ENCODE data around the gene GPC4. TPM values are rescaled to one million over a fixed set of nuclear protein-coding genes. Genes with fewer than 3 reads are reported as not detected.

The GPC4 gene
- total RNA-seq, 1 experiment from 2014 or later, result 1.2 TPM

- Histone ChIP-seq H3K36me3 (ENCODE audit: control insufficient read depth, insufficient read depth, low read length) (no peaks in the 10 kb centered on the region), H3K4me3 (ENCODE audit: low read depth, low read length) (no peak overlapping the region), H3K9me3 (no peaks in the 10 kb centered on the region), H3K27me3 (replicated peaks; ENCODE audit: control insufficient read depth, insufficient read depth, low read length) (no peaks in the 10 kb centered on the region), H3K4me1 (no peaks in the 10 kb centered on the region)
- H3K27ac Mint-ChIP-seq (ENCODE audit: unreplicated experiment), result no peak overlapping the region
- intact Hi-C loops (cut with micrococcal nuclease; ENCODE audit: unreplicated experiment), result no loop called here
- H3K4me3 Mint-ChIP-seq (ENCODE audit: unreplicated experiment), result no peak overlapping the region
- no peak for DNase-seq
- ChIA-PET POLR2A (no interaction called here), CTCF (no interaction called here)
- BruUV-seq (replicated peaks), result no TSS peak
- no peaks in the 10 kb centered on the region for H3K4me1 Mint-ChIP-seq (ENCODE audit: low read depth, unreplicated experiment)
- TF ChIP-seq CTCF (IDR thresholded peaks at IDR 0.05; ENCODE audit: insufficient read depth in 1 of 2, low read depth in 1 of 2, low read length in 1 of 2, severe bottlenecking in 1 of 2, unreplicated experiment in 1 of 2), result no peak
- H3K27me3 Mint-ChIP-seq (ENCODE audit: insufficient read depth, unreplicated experiment), result no peaks in the 10 kb centered on the region
- H3K9me3 Mint-ChIP-seq (ENCODE audit: unreplicated experiment), result no peaks in the 10 kb centered on the region
- no peaks in the 10 kb centered on the region for H3K36me3 Mint-ChIP-seq (ENCODE audit: insufficient read depth, unreplicated experiment)
These were observed 9.6 kb downstream of the GPC4 start for GRCh38 chrX:133405498-133406185.

GRCh38 chrX:133403984-133404383, 11.3 kb downstream of the GPC4 start:
- POLR2A ChIA-PET, result no interaction called here
- no peak for TF ChIP-seq CTCF (IDR thresholded peaks at IDR 0.05; ENCODE audit: insufficient read depth in 1 of 2, low read depth in 1 of 2, low read length in 1 of 2, severe bottlenecking in 1 of 2, unreplicated experiment in 1 of 2)
- intact Hi-C loops (cut with micrococcal nuclease; ENCODE audit: unreplicated experiment), result no loop called here
- H3K9me3 Mint-ChIP-seq (ENCODE audit: unreplicated experiment), result no peaks in the 10 kb centered on the region
- no peaks in the 10 kb centered on the region for H3K27me3 Mint-ChIP-seq (ENCODE audit: insufficient read depth, unreplicated experiment)
- Histone ChIP-seq H3K9me3 (no peaks in the 10 kb centered on the region), H3K27me3 (replicated peaks; ENCODE audit: control insufficient read depth, insufficient read depth, low read length) (no peaks in the 10 kb centered on the region), H3K4me3 (ENCODE audit: low read depth, low read length) (no peak overlapping the region), H3K4me1 (no peaks in the 10 kb centered on the region), H3K36me3 (ENCODE audit: control insufficient read depth, insufficient read depth, low read length) (no peaks in the 10 kb centered on the region)
- no peak overlapping the region for H3K27ac Mint-ChIP-seq (ENCODE audit: unreplicated experiment)
- no peaks in the 10 kb centered on the region for H3K4me1 Mint-ChIP-seq (ENCODE audit: low read depth, unreplicated experiment)
- no peak for DNase-seq
- H3K4me3 Mint-ChIP-seq (ENCODE audit: unreplicated experiment), result no peak overlapping the region
- no TSS peak for BruUV-seq (replicated peaks)
- CTCF ChIA-PET, result no interaction called here
- no peaks in the 10 kb centered on the region for H3K36me3 Mint-ChIP-seq (ENCODE audit: insufficient read depth, unreplicated experiment)

GRCh38 chrX:133402830-133403625, 12.3 kb downstream of the GPC4 start:
- H3K4me3 ChIP-seq (ENCODE audit: low read depth, low read length), result no peak overlapping the region
- POLR2A ChIA-PET, result no interaction called here
- no peaks in the 10 kb centered on the region for H3K4me1 ChIP-seq
- Mint-ChIP-seq H3K27me3 (ENCODE audit: insufficient read depth, unreplicated experiment) (no peaks in the 10 kb centered on the region), H3K27ac (ENCODE audit: unreplicated experiment) (no peak overlapping the region), H3K4me3 (ENCODE audit: unreplicated experiment) (no peak overlapping the region), H3K9me3 (ENCODE audit: unreplicated experiment) (no peaks in the 10 kb centered on the region), H3K4me1 (ENCODE audit: low read depth, unreplicated experiment) (no peaks in the 10 kb centered on the region), H3K36me3 (ENCODE audit: insufficient read depth, unreplicated experiment) (no peaks in the 10 kb centered on the region)
- DNase-seq, result no peak
- no peaks in the 10 kb centered on the region for H3K9me3 ChIP-seq
- intact Hi-C loops (cut with micrococcal nuclease; ENCODE audit: unreplicated experiment), result no loop called here
- H3K27me3 ChIP-seq (replicated peaks; ENCODE audit: control insufficient read depth, insufficient read depth, low read length), result no peaks in the 10 kb centered on the region
- no TSS peak for BruUV-seq (replicated peaks)
- CTCF ChIA-PET, result no interaction called here
- no peaks in the 10 kb centered on the region for H3K36me3 ChIP-seq (ENCODE audit: control insufficient read depth, insufficient read depth, low read length)
- no peak for TF ChIP-seq CTCF (IDR thresholded peaks at IDR 0.05; ENCODE audit: insufficient read depth in 1 of 2, low read depth in 1 of 2, low read length in 1 of 2, severe bottlenecking in 1 of 2, unreplicated experiment in 1 of 2)
